Measurements from ENCODE around the gene CORO1C.

The CORO1C gene

GRCh38 chr12:108597559-108598471 is 133.5 kb downstream of the CORO1C start, which contains the start of gene TMEM119:
Gene TMEM119, minus strand, starts transcription at chr12:108598084. Its CDS starts 5,701 bp downstream, at chr12:108592383.
- DNase-seq: no peak

DNA sequence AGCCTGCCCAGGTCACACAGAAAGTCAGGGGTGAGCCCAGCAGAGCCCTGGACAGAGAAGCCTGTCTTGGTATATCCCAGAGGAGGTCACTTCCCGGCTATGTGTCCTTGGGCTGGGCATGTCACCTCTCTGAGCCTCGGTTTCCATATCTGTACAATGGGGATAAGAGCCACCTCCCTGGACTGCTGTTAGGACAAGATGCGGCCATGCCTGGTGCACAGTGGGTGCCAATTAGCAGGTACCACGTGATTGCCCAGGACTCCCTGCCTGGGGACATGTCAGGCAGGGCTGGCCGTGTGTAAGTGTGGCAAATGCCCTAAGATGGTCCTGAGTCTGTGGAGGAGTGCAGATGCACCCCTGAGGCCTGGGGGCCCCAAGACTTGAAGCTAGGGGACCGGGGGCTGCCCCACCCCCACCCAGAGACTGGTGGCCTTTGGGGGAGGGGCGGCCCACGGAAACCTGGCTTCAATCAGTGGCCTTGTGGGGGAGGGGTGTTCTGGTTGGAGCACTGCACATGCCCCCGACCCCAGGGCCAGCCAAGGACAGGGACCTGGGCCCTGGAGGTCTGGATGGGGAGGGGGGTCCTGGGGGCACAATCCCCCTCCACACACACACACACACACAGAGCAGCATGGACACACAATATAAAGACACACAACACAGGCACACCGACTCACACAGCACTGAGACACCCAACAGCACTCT is 134.3 kb downstream of the CORO1C start:
- DNase-seq: no peak

GRCh38 chr12:108595711-108596647 is 135.3 kb downstream of the CORO1C start:
- DNase-seq: no peak

Measured in NCI-H2081 treated with DMSO at 0.1 percent for 48 hours (cell line).